ENCODE results near the gene LITAF. TPM values are rescaled to one million over a fixed set of nuclear protein-coding genes. Genes with fewer than 3 reads are reported as not detected.

The LITAF gene
- total RNA-seq, 1 experiment from 2014 or later = 244 TPM

DNA sequence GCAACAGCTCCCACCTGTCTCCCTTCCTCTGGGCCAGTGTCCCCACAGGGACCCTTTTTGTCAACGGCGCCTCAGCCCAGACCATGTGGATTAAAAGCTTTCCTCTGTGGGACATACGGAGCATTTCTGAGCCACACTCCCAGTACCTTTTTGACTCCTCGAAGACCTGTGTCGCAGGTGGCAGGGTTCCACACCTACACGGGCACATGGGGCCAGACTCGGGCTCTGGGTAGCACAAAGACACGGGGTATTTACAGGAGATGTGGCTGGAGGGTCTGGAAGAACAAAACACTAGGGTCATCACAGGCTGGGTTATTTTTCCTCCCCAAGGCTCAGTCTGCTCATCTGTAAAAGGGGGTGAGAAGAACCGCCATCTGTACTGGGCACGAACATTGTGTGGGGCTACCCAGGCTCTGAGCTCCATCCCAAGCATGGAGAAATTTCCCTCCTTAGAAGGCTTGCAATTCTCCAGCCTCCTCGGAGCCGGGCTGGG is 49.0 kb upstream of the LITAF start:
- H3K4me2 ChIP-seq = no peak overlapping the region
- peaks cover 41% of the 10 kb centered on the region for H3K4me1 ChIP-seq (replicated peaks; ENCODE audit: insufficient read depth)
- no peaks in the 10 kb centered on the region for H3K9me3 ChIP-seq (ENCODE audit: insufficient read depth, low read depth)
- ChIA-PET POLR2A (ENCODE audit: unreplicated experiment) (interaction anchor here (0.6 to 1.5 kb wide), 5 partner anchors 8 to 616 kb away, joined by 3 to 12 read pairs (median 4); partner anchors contain the start of gene LITAF), CTCF (interaction anchor here (0.8 to 1.2 kb wide), 2 partner anchors 39 to 104 kb away, joined by 3 read pairs; no protein-coding TSS in a partner anchor)
- no peak overlapping the region for H2AFZ ChIP-seq
- H3K79me2 ChIP-seq (ENCODE audit: low read depth) = no peaks in the 10 kb centered on the region
- DNase-seq = no peak
- TF ChIP-seq CTCF (conservative IDR thresholded peaks at IDR 0.05) = no peak
- no peak for TF ChIP-seq EZH2 (IDR thresholded peaks at IDR 0.05; ENCODE audit: low read depth)
- H3F3A ChIP-seq (ENCODE audit: insufficient read depth, low read depth) = peaks cover 35% of the 10 kb centered on the region
- H4K20me1 ChIP-seq (ENCODE audit: insufficient read depth) = no peaks in the 10 kb centered on the region
- no peaks in the 10 kb centered on the region for H3K9me2 ChIP-seq (ENCODE audit: insufficient read depth)
- no peaks in the 10 kb centered on the region for H3K36me3 ChIP-seq (ENCODE audit: low read depth)
- H3K27me3 ChIP-seq (ENCODE audit: insufficient read depth, low read depth) = no peaks in the 10 kb centered on the region
- intact Hi-C loops (cut with micrococcal nuclease; ENCODE audit: unreplicated experiment) = no loop called here
- H3K4me3 ChIP-seq = no peak overlapping the region
- BruUV-seq (replicated peaks) = TSS peak; percentile 63
- H3K27ac ChIP-seq = no peak overlapping the region

GRCh38 chr16:11635113-11635652 is 48.5 kb upstream of the LITAF start:
- H3K4me1 ChIP-seq (replicated peaks; ENCODE audit: insufficient read depth) = peaks cover 42% of the 10 kb centered on the region
- DNase-seq = no peak
- H3K4me2 ChIP-seq = no peak overlapping the region
- no peak overlapping the region for H3K4me3 ChIP-seq
- CTCF ChIA-PET = interaction anchor here (0.6 to 0.7 kb wide), 2 partner anchors 38 to 103 kb away, joined by 3 read pairs; no protein-coding TSS in a partner anchor
- H2AFZ ChIP-seq = no peak overlapping the region
- no peaks in the 10 kb centered on the region for H3K36me3 ChIP-seq (ENCODE audit: low read depth)
- no peaks in the 10 kb centered on the region for H4K20me1 ChIP-seq (ENCODE audit: insufficient read depth)
- no peaks in the 10 kb centered on the region for H3K9me3 ChIP-seq (ENCODE audit: insufficient read depth, low read depth)
- no peaks in the 10 kb centered on the region for H3K9me2 ChIP-seq (ENCODE audit: insufficient read depth)
- H3K27me3 ChIP-seq (ENCODE audit: insufficient read depth, low read depth) = no peaks in the 10 kb centered on the region
- BruUV-seq (replicated peaks) = no TSS peak
- no peaks in the 10 kb centered on the region for H3K79me2 ChIP-seq (ENCODE audit: low read depth)
- intact Hi-C loops (cut with micrococcal nuclease; ENCODE audit: unreplicated experiment) = no loop called here
- no peak for TF ChIP-seq CTCF (conservative IDR thresholded peaks at IDR 0.05)
- TF ChIP-seq EZH2 (IDR thresholded peaks at IDR 0.05; ENCODE audit: low read depth) = no peak
- peaks cover 29% of the 10 kb centered on the region for H3F3A ChIP-seq (ENCODE audit: insufficient read depth, low read depth)
- POLR2A ChIA-PET (ENCODE audit: unreplicated experiment) = interaction anchor here (0.6 to 1.3 kb wide), 2 partner anchors 49 to 616 kb away, joined by 3 to 4 read pairs; no protein-coding TSS in a partner anchor
- no peak overlapping the region for H3K27ac ChIP-seq

GRCh38 chr16:11634312-11634711 is 47.6 kb upstream of the LITAF start:
- no peak for TF ChIP-seq EZH2 (IDR thresholded peaks at IDR 0.05; ENCODE audit: low read depth)
- no peak for TF ChIP-seq CTCF (conservative IDR thresholded peaks at IDR 0.05)
- Histone ChIP-seq H3K9me2 (ENCODE audit: insufficient read depth) (no peaks in the 10 kb centered on the region), H3K79me2 (ENCODE audit: low read depth) (no peaks in the 10 kb centered on the region), H3K4me2 (0 out of 2 replicates have a peak overlapping the region, but pooled peaks have one; percentile 19), H3K4me3 (no peak overlapping the region), H2AFZ (no peak overlapping the region), H4K20me1 (ENCODE audit: insufficient read depth) (no peaks in the 10 kb centered on the region), H3K27me3 (ENCODE audit: insufficient read depth, low read depth) (no peaks in the 10 kb centered on the region), H3K9me3 (ENCODE audit: insufficient read depth, low read depth) (no peaks in the 10 kb centered on the region), H3F3A (ENCODE audit: insufficient read depth, low read depth) (peaks cover 21% of the 10 kb centered on the region; the same call in 1 of the 2 replicates), H3K4me1 (replicated peaks; ENCODE audit: insufficient read depth) (peaks cover 43% of the 10 kb centered on the region), H3K36me3 (ENCODE audit: low read depth) (no peaks in the 10 kb centered on the region), H3K27ac (no peak overlapping the region)
- DNase-seq = no peak
- ChIA-PET POLR2A (ENCODE audit: unreplicated experiment) (no interaction called here), CTCF (interaction anchor here (0.7 kb wide), 1 partner anchor 102 kb away, joined by 3 read pairs; no protein-coding TSS in a partner anchor)
- BruUV-seq (replicated peaks) = no TSS peak
- intact Hi-C loops (cut with micrococcal nuclease; ENCODE audit: unreplicated experiment) = no loop called here
